ENCODE results near the gene FAM107B. TPM values are rescaled to one million over a fixed set of nuclear protein-coding genes. Genes with fewer than 3 reads are reported as not detected.
"Not testable (repeated sequence)": the region's sequence is repeated elsewhere in the genome, so short reads cannot be mapped to it uniquely, and the experiment has no call there.

FAM107B gene
- total RNA-seq, 1 donor from 2014 or later, result 43.0 TPM

GRCh38 chr10:14821635-14822375 lies 47.1 kb upstream of the FAM107B start:
- no peak overlapping the region for H3K4me2 ChIP-seq
- no peak overlapping the region for H3K4me3 ChIP-seq
- Mint-ChIP-seq H3K36me3 (no peaks in the 10 kb centered on the region), H3K27me3 (ENCODE audit: insufficient read depth, low read depth) (no peaks in the 10 kb centered on the region), H3K4me3 (no peak overlapping the region), H3K4me1 (peaks cover 10% of the 10 kb centered on the region), H3K9me3 (no peaks in the 10 kb centered on the region), H3K27ac (no peak overlapping the region)
- no peaks in the 10 kb centered on the region for H3K4me1 ChIP-seq
- no peak for TF ChIP-seq EZH2phosphoT487 (IDR thresholded peaks at IDR 0.05)
- TF ChIP-seq, protein P1, sequence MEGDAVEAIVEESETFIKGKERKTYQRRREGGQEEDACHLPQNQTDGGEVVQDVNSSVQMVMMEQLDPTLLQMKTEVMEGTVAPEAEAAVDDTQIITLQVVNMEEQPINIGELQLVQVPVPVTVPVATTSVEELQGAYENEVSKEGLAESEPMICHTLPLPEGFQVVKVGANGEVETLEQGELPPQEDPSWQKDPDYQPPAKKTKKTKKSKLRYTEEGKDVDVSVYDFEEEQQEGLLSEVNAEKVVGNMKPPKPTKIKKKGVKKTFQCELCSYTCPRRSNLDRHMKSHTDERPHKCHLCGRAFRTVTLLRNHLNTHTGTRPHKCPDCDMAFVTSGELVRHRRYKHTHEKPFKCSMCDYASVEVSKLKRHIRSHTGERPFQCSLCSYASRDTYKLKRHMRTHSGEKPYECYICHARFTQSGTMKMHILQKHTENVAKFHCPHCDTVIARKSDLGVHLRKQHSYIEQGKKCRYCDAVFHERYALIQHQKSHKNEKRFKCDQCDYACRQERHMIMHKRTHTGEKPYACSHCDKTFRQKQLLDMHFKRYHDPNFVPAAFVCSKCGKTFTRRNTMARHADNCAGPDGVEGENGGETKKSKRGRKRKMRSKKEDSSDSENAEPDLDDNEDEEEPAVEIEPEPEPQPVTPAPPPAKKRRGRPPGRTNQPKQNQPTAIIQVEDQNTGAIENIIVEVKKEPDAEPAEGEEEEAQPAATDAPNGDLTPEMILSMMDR (IDR thresholded peaks at IDR 0.05), result no peak
- TF ChIP-seq EZH2 (IDR thresholded peaks at IDR 0.05), result no peak
- no peaks in the 10 kb centered on the region for H3K27me3 ChIP-seq
- no peak overlapping the region for H3K27ac ChIP-seq
- H2AFZ ChIP-seq (replicated peaks), result no peak overlapping the region
- H3K9me3 ChIP-seq (ENCODE audit: low read depth), result no peaks in the 10 kb centered on the region
- no peaks in the 10 kb centered on the region for H4K20me1 ChIP-seq (ENCODE audit: low read depth)
- no peak for DNase-seq (ENCODE audit: low spot score)
- no peak overlapping the region for H3K9ac ChIP-seq
- no peaks in the 10 kb centered on the region for H3F3A ChIP-seq (ENCODE audit: low read depth)
- no peaks in the 10 kb centered on the region for H3K79me2 ChIP-seq (ENCODE audit: low read depth)
- no peaks in the 10 kb centered on the region for H3K36me3 ChIP-seq

DNA sequence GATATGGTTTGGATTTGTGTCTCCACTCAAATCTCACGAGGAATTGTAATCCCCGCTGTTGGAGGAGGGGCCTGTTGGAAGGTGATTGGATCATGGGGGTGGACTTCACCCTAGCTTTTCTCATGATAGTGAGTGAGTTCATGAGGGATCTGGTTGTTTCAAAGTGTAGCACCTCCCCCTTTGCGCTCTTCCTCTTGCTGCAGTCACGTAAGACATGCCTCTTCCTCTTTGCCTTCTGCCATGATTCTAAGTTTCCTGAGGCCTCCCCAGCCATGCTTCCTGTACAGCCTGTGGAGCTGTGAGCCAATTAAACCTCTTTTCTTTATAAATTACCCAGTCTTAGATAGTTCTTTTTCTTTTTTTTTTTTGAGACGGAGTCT lies 46.1 kb upstream of the FAM107B start:
- H3K27me3 Mint-ChIP-seq (ENCODE audit: insufficient read depth, low read depth), result no peaks in the 10 kb centered on the region
- Histone ChIP-seq H3K4me1 (no peaks in the 10 kb centered on the region), H3K27ac (no peak overlapping the region), H3K4me3 (no peak overlapping the region), H2AFZ (replicated peaks) (peak overlapping the region; percentile 50), H3K9me3 (ENCODE audit: low read depth) (no peaks in the 10 kb centered on the region), H3F3A (ENCODE audit: low read depth) (no peaks in the 10 kb centered on the region), H4K20me1 (ENCODE audit: low read depth) (no peaks in the 10 kb centered on the region), H3K36me3 (no peaks in the 10 kb centered on the region), H3K4me2 (no peak overlapping the region), H3K27me3 (no peaks in the 10 kb centered on the region), H3K9ac (no peak overlapping the region), H3K79me2 (ENCODE audit: low read depth) (no peaks in the 10 kb centered on the region)
- H3K36me3 Mint-ChIP-seq, result no peaks in the 10 kb centered on the region
- H3K4me1 Mint-ChIP-seq, result peaks cover 10% of the 10 kb centered on the region
- no peak for DNase-seq (ENCODE audit: low spot score)
- no peaks in the 10 kb centered on the region for H3K9me3 Mint-ChIP-seq
- TF ChIP-seq EZH2phosphoT487 (IDR thresholded peaks at IDR 0.05) (no peak), EZH2 (IDR thresholded peaks at IDR 0.05) (no peak)
- TF ChIP-seq, protein P1 (IDR thresholded peaks at IDR 0.05), result no peak
- no peak overlapping the region for H3K27ac Mint-ChIP-seq
- no peak overlapping the region for H3K4me3 Mint-ChIP-seq

DNA sequence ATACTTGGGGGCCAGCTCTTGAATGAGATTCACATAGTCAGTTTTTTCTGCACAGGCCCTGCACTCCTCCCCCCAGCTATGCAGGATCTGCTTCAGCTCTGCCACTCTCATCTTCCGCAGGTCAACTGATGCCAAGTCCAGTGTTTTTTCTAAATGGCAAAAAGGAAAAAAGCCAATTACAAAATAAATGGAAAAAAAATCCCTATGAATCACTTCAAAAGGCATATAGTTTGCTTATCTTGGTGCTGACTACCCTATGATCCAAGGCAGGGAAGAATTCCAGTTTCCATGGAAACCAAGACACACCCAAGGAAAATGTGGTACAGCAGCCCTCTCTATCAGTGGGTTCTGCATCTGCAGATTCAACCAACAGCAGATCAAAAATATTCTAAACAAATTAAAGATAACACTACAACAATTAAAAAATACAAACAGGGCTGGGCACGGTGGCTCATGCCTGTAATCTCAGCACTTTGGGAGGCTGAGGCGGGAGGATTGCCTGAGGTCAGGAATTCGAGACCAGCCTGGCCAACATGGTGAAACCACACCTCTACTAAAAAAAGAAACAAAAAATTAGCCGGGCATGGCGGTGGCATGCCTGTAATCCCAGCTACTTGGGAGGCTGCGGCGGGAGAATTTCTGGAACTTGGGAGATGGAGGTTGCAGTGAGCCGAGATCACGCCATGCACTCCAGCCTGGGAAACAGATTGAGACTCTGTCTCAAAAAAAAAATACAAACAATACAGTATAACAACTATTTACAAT lies 45.5 kb upstream of the FAM107B start:
- H3K9me3 ChIP-seq (ENCODE audit: low read depth), result no peaks in the 10 kb centered on the region
- no peaks in the 10 kb centered on the region for H3K27me3 ChIP-seq
- H4K20me1 ChIP-seq (ENCODE audit: low read depth), result no peaks in the 10 kb centered on the region
- no peak overlapping the region for H3K9ac ChIP-seq
- Mint-ChIP-seq H3K4me3 (no peak overlapping the region), H3K27me3 (ENCODE audit: insufficient read depth, low read depth) (no peaks in the 10 kb centered on the region), H3K27ac (no peak overlapping the region), H3K9me3 (no peaks in the 10 kb centered on the region), H3K4me1 (peaks cover 10% of the 10 kb centered on the region), H3K36me3 (no peaks in the 10 kb centered on the region)
- no peak overlapping the region for H3K4me3 ChIP-seq
- no peak overlapping the region for H3K4me2 ChIP-seq
- DNase-seq (ENCODE audit: low spot score), result no peak
- H3F3A ChIP-seq (ENCODE audit: low read depth), result no peaks in the 10 kb centered on the region
- no peak overlapping the region for H2AFZ ChIP-seq (replicated peaks)
- no peaks in the 10 kb centered on the region for H3K79me2 ChIP-seq (ENCODE audit: low read depth)
- H3K4me1 ChIP-seq, result no peaks in the 10 kb centered on the region
- H3K27ac ChIP-seq, result no peak overlapping the region
- no peaks in the 10 kb centered on the region for H3K36me3 ChIP-seq
- TF ChIP-seq, protein P1 (IDR thresholded peaks at IDR 0.05), result no peak
- TF ChIP-seq EZH2phosphoT487 (IDR thresholded peaks at IDR 0.05), result no peak
- no peak for TF ChIP-seq EZH2 (IDR thresholded peaks at IDR 0.05)

DNA sequence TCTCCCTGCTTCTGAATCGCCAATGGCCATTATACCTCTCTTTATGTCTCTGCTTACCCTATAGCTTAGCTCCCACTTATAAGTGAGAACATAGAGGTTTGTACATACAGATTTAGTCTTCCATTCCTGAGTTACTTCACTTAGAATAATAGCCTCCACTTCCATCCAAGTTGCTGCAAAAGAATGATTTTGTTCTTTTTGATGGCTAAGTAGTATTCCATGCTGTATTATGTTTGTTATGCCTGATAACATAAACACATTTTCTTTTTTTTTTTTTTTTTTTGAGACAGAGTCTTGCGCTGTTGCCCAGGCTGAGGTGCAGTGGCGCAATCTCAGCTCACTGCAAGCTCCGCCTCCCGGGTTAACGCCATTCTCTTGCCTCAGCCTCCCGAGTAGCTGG lies 42.0 kb upstream of the FAM107B start:
- H3K36me3 Mint-ChIP-seq; DNase-seq (ENCODE audit: low spot score); H3K4me1 Mint-ChIP-seq; H3K27ac Mint-ChIP-seq; H3K9me3 Mint-ChIP-seq; H3F3A ChIP-seq (ENCODE audit: low read depth); H3K9me3 ChIP-seq (ENCODE audit: low read depth); H3K4me3 Mint-ChIP-seq; H4K20me1 ChIP-seq (ENCODE audit: low read depth); H3K27ac ChIP-seq; H3K27me3 ChIP-seq; H3K79me2 ChIP-seq (ENCODE audit: low read depth); H3K9ac ChIP-seq; H3K27me3 Mint-ChIP-seq (ENCODE audit: insufficient read depth, low read depth); H3K4me3 ChIP-seq; H2AFZ ChIP-seq (replicated peaks); H3K36me3 ChIP-seq; H3K4me2 ChIP-seq; H3K4me1 ChIP-seq: not testable (repeated sequence)

Measured in neural progenitor cell (in vitro differentiated cells).